SK-N-SH (cell line): ENCODE data around the gene CPA1. TPM values are rescaled to one million over a fixed set of nuclear protein-coding genes. Genes with fewer than 3 reads are reported as not detected.
A peak's percentile ranks its signal among the peaks of the same experiment; 100 is the strongest.

Source experiments
- CTCF ChIA-PET: fragments of 300-600, 350-600 bp; formaldehyde crosslinking; extraction: SDS; loops from one replicate; lab custom pipeline; 2021; lab: Yijun Ruan, JAX
- POLR2A ChIA-PET: fragments of 350-600 bp; sonication (Branson Sonifier 250); formaldehyde crosslinking; extraction: SDS; loops from one replicate; lab custom pipeline; 2020; ENCODE audit warnings: antibody characterized with exemption, inconsistent platforms; lab: Yijun Ruan, JAX
- DNase-seq: peaks from one replicate; pipeline ENCODE4 v3.0.0; 2012
- H2AFZ ChIP-seq: fragments of 200-600 bp; sonication (generic); 2 replicates; pipeline ENCODE4 v1.8.1; 2016; ENCODE audit warnings: antibody characterized with exemption, mild to moderate bottlenecking, low read depth
- H3F3A ChIP-seq: fragments of 200-600 bp; sonication (generic); replicated peaks from 2 replicates; pipeline ENCODE3; 2016; ENCODE audit warnings: antibody characterized with exemption, mild to moderate bottlenecking; ENCODE audit not compliant: insufficient read depth
- H3K27ac ChIP-seq, 2 experiments: fragments of 200-500 bp in 1 of 2; fragments of 200-600 bp in 1 of 2; sonication (Bioruptor generic) in 1 of 2; sonication (generic), shearing (Covaris generic) in 1 of 2; 2 replicates each; pipeline versions ENCODE4 v1.5.1 to v1.6.1; 2014 to 2016; ENCODE audit warnings: low read depth in 2 of 2, inconsistent platforms in 1 of 2, low read length in 1 of 2, mild to moderate bottlenecking in 1 of 2, mixed read lengths in 1 of 2
- H3K27me3 ChIP-seq: fragments of 200-600 bp; sonication (generic), shearing (Covaris generic); 2 replicates; pipeline ENCODE4 v1.6.1; 2016; ENCODE audit warnings: mixed run types; ENCODE audit not compliant: insufficient read depth
- H3K36me3 ChIP-seq, 2 experiments: fragments of 200-500 bp in 1 of 2; fragments of 200-600 bp in 1 of 2; sonication (Bioruptor generic) in 1 of 2; sonication (generic) in 1 of 2; replicated peaks in 1 of 2; 2 replicates each; pipeline versions ENCODE3 to v1.5.1; 2014 to 2016; ENCODE audit warnings: low read length in 1 of 2, mild to moderate bottlenecking in 1 of 2; ENCODE audit not compliant: insufficient read depth in 2 of 2, control insufficient read depth in 1 of 2
- H3K4me1 ChIP-seq, 2 experiments: fragments of 200-500 bp in 1 of 2; fragments of 200-600 bp in 1 of 2; sonication (Bioruptor generic) in 1 of 2; sonication (generic), shearing (Covaris generic) in 1 of 2; 2 replicates each; pipeline versions ENCODE4 v1.5.1 to v1.6.1; 2014 to 2016; ENCODE audit warnings: low read depth in 1 of 2, low read length in 1 of 2, mixed run types in 1 of 2; ENCODE audit not compliant: insufficient read depth in 2 of 2, control insufficient read depth in 1 of 2
- H3K4me2 ChIP-seq: fragments of 200-600 bp; sonication (generic), shearing (Covaris generic); 2 replicates; pipeline ENCODE4 v1.6.1; 2017; ENCODE audit warnings: mixed run types
- H3K4me3 ChIP-seq, 2 experiments: fragments of 200-500 bp in 1 of 2; fragments of 200-600 bp in 1 of 2; sonication (Bioruptor generic) in 1 of 2; sonication (generic), shearing (Covaris generic) in 1 of 2; 2 replicates each; pipeline versions ENCODE4 v1.5.1 to v1.8.1; 2014 to 2016; ENCODE audit warnings: low read depth in 2 of 2, inconsistent platforms in 1 of 2, low read length in 1 of 2, mild to moderate bottlenecking in 1 of 2, mixed read lengths in 1 of 2, moderate library complexity in 1 of 2
- H3K79me2 ChIP-seq: fragments of 200-600 bp; sonication (generic); 2 replicates; pipeline ENCODE4 v1.8.1; 2017; ENCODE audit warnings: mild to moderate bottlenecking; ENCODE audit not compliant: insufficient read depth
- H3K9ac ChIP-seq: fragments of 200-600 bp; sonication (generic); 2 replicates; pipeline ENCODE4 v1.6.1; 2017; ENCODE audit warnings: mixed run types
- H3K9me2 ChIP-seq: fragments of 200-600 bp; sonication (generic); 2 replicates; pipeline ENCODE4 v1.6.1; 2017; ENCODE audit warnings: mixed run types
- H3K9me3 ChIP-seq: fragments of 200-600 bp; sonication (generic); 2 replicates; pipeline ENCODE4 v1.6.1; 2017; ENCODE audit warnings: mixed run types, mild to moderate bottlenecking, moderate library complexity
- H4K20me1 ChIP-seq: fragments of 200-600 bp; sonication (generic); 2 replicates; pipeline ENCODE4 v1.6.1; 2017; ENCODE audit warnings: mild to moderate bottlenecking, mixed run types; ENCODE audit not compliant: insufficient read depth
- EP300 ChIP-seq, 2 experiments: IDR thresholded peaks; 2 replicates each; pipeline versions ENCODE4 v1.4.0 to v1.6.1; 2012; ENCODE audit warnings: borderline replicate concordance in 1 of 2, low read depth in 1 of 2, low read length in 1 of 2
- FOXM1 ChIP-seq: IDR thresholded peaks from 2 replicates; pipeline ENCODE4 v1.4.0; 2012; ENCODE audit warnings: low read depth, mild to moderate bottlenecking
- IRF3 ChIP-seq: fragments of 150-350 bp; IDR thresholded peaks from 2 replicates; pipeline ENCODE4 v1.6.1; 2016; ENCODE audit warnings: mild to moderate bottlenecking, low read depth, low read length
- MEF2A ChIP-seq: IDR thresholded peaks from 2 replicates; pipeline ENCODE4 v1.4.0; 2012; ENCODE audit warnings: low read depth, borderline replicate concordance
- NFIC ChIP-seq: IDR thresholded peaks from 2 replicates; pipeline ENCODE4 v1.4.0; 2012; ENCODE audit warnings: borderline replicate concordance
- PBX3 ChIP-seq: IDR thresholded peaks from 2 replicates; pipeline ENCODE4; 2012
- RAD21 ChIP-seq: IDR thresholded peaks from 2 replicates; pipeline ENCODE4 v1.6.1; 2012; ENCODE audit warnings: mild to moderate bottlenecking, low read length
- RXRA ChIP-seq: IDR thresholded peaks from 2 replicates; pipeline ENCODE4 v1.4.0; 2012; ENCODE audit warnings: low read depth, mild to moderate bottlenecking, borderline replicate concordance
- TEAD4 ChIP-seq: IDR thresholded peaks from 2 replicates; pipeline ENCODE4 v1.4.0; 2012; ENCODE audit warnings: mild to moderate bottlenecking, borderline replicate concordance; ENCODE audit not compliant: insufficient read depth
- WGBS: methylation state at CpG from one replicate; pipeline ENCODE4 v1.1.6; 2017; ENCODE audit warnings: low lambda C conversion rate; 5-methylcytosine and 5-hydroxymethylcytosine counted together
- polyA plus RNA-seq, 3 experiments: library from polyadenylated mRNA; depleted of rRNA; stranded (reverse); fragments of >200 nt; gene quantifications; 2 replicates each; pipeline ENCODE4 v1.2.3, GENCODE V29; 2012

The CPA1 gene
- polyA plus RNA-seq, 1 of the 3 experiments (the other 2 are of a cell fraction), result 0.05 TPM

GRCh38 chr7:130430115-130430514 lies 49.8 kb downstream of the CPA1 start:
- 59% methylated on average over 1 of the region's 1 CpG for WGBS
- TF ChIP-seq NFIC (no peak), RAD21 (no peak), TEAD4 (no peak), PBX3 (no peak), MEF2A (no peak), RXRA (no peak), FOXM1 (no peak), EP300 (IDR thresholded peaks at IDR 0.05; ENCODE audit: borderline replicate concordance in 1 of 2, low read depth in 1 of 2, low read length in 1 of 2) (no peak)
- no peaks in the 10 kb centered on the region for H3K9me2 ChIP-seq
- no peaks in the 10 kb centered on the region for H3K27me3 ChIP-seq
- H3F3A ChIP-seq, result peaks cover 5% of the 10 kb centered on the region
- DNase-seq, result no peak
- no peak overlapping the region for H3K27ac ChIP-seq
- H3K36me3 ChIP-seq, result peaks cover 2 to 6% of the 10 kb centered on the region in 2 experiments
- ChIA-PET POLR2A (no interaction called here), CTCF (interaction anchor here (0.9 to 2.1 kb wide), 3 partner anchors 9 to 14 kb away, joined by 3 to 7 read pairs (median 4); no protein-coding TSS in a partner anchor)
- H3K9me3 ChIP-seq, result no peaks in the 10 kb centered on the region
- H3K4me2 ChIP-seq, result peak overlapping the region; percentile 49; the same call in 1 of the 2 replicates
- peaks cover 9 to 18% of the 10 kb centered on the region in 2 experiments; a peak in 3 of 4 replicates for H3K4me1 ChIP-seq
- H3K4me3 ChIP-seq, result no peak overlapping the region
- peak overlapping the region; percentile 12; the same call in 1 of the 2 replicates for H2AFZ ChIP-seq
- H3K9ac ChIP-seq, result 0 out of 2 replicates have a peak overlapping the region, but pooled peaks have one; percentile 6
- H4K20me1 ChIP-seq, result no peaks in the 10 kb centered on the region
- no peaks in the 10 kb centered on the region for H3K79me2 ChIP-seq

GRCh38 chr7:130430841-130431666 lies 50.8 kb downstream of the CPA1 start:
- Histone ChIP-seq H3K27me3 (no peaks in the 10 kb centered on the region), H2AFZ (no peak overlapping the region), H3K36me3 (peaks cover 2 to 8% of the 10 kb centered on the region in 2 experiments), H3K4me1 (peaks cover 9 to 18% of the 10 kb centered on the region in 2 experiments; a peak in 3 of 4 replicates), H3F3A (peaks cover 5% of the 10 kb centered on the region), H3K9me3 (no peaks in the 10 kb centered on the region), H4K20me1 (no peaks in the 10 kb centered on the region), H3K79me2 (no peaks in the 10 kb centered on the region), H3K4me2 (peak overlapping the region; percentile 49; the same call in 1 of the 2 replicates), H3K9ac (0 out of 2 replicates have a peak overlapping the region, but pooled peaks have one; percentile 6), H3K27ac (peak overlapping the region in 1 of 2 experiments; percentile 14; a peak in 1 of 4 replicates), H3K4me3 (no peak overlapping the region), H3K9me2 (no peaks in the 10 kb centered on the region)
- CTCF ChIA-PET, result interaction anchor here (0.9 to 2.1 kb wide), 3 partner anchors 10 to 15 kb away, joined by 3 to 7 read pairs (median 4); no protein-coding TSS in a partner anchor
- POLR2A ChIA-PET, result no interaction called here
- no peak for DNase-seq
- WGBS, result 89% methylated on average over 5 of the region's 5 CpGs
- no peak for TF ChIP-seq IRF3
- no peak for TF ChIP-seq RXRA
